Ramos (cell line): Measurements from ENCODE around the gene DHX32.
"Not testable (repeated sequence)": the region's sequence is repeated elsewhere in the genome, so short reads cannot be mapped to it uniquely, and the experiment has no call there.

Source experiments
- in situ Hi-C: fragments of 300-500 bp; cut with MboI; formaldehyde crosslinking; loops from one replicate; pipeline ENCODE4 v1.14.3; 2022; ENCODE audit warnings: low sequenced_read_pairs; ENCODE audit not compliant: unreplicated experiment

Gene DHX32

DNA sequence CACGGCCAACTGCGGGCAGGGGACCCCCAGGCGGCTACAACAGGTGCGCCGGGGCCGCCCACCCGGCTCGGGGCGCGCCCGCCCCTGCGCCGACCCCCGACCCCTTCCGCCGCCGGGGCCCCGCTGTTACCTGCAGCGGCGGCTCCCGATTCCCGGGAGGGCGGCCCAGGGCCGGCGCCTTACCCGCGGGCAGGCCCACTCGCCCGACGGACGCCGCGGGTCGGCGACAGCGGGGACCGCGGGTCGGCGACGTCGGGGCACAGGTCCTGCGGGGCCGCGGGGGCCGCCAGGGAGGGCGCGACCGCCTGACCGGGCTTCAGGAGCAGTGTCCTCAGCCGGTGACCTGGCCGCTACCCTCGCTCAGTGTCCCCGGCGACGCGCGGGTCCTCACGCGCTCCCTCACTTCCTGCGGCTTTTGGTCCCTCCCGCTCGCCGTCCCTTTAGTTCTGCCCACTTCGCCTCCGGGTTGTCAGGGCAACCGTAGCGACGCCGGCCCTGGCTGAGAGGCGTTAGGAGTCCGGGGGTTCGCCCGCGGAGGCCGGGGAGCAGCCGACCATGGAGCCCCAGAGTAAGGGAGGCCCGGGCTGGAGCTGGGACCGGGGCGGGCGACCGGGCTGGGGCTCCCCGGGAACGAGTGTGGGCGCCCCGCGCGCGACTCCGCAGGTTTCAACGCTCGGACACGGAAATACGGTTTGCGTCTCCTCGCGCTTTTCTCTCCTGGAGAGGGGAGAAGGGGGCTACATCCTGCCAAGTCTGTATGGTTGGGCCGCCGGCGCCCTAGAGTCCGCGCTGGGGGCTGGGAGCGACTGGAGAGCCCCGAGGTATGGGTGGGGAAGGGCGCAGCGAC lies 15.2 kb upstream of the DHX32 start, which contains the start of gene FANK1:
FANK1 (plus strand) TSS at position 477 of the 847 bp plus-strand sequence; CDS start at position 556, 79 bp downstream.
- in situ Hi-C loops: not testable (repeated sequence)

DNA sequence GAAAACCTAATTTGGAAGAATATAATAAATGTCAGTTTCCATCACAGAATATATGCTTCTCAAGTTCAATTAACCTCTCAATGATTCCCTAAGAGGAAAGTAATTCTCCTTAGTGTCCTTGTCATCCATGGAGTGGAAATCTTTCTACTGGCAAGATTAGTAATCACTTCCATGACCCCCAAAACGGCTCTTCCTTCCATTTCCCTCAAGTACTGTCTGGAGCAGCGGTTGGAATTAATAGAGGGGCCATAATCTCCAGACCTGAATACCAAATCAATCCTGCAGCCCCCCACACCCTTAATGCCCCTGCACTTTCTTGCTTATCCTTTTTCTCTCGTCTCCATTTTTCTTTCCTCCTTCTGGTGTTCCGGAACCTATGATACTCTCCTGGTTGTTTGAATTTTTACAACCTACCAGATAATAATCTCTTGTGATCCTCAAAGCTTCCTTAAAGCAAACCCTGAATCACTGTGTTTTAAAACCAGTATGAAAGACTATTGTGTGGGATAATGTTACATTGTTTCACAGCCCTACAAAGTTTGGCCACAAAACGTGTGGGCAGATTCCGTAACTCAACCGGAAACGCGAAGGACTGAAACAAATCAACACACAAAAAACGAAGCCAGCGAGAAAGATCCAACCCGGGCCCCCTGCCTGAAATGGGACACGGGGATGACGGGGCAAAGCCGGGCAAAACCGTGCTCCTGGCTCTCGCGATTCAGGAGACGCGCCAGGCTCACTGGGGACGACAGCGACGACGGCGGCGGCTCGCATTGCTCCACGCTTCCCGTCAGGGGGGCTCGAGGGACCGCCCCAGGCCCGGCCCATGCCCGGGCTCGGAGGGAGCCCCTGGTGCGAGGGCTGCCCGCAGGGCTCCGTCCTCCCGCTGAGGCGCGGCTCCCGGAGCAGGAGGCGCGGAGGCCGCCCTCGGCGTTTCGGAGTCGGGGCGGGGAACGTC lies 14.3 kb upstream of the DHX32 start:
- in situ Hi-C loops: not testable (repeated sequence)

DNA sequence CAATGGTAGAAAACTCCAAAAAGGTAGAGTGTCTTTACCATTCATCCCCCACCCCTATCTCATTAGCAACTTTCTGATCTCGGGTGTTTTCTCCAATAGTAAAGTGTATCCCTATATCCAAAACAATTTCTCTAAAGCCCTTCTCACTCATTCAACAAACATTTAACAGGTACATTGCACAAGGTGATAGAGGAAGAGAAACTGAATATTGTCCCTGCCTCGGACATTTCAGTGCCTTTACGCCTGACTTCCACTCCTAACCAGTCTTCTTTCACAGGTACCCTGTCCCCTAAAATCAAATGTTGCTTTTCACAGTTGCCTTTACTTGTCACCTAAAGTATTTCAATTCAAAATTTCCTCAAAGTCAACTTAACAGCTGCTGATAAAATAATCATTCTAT lies 13.1 kb upstream of the DHX32 start:
- in situ Hi-C loops: not testable (repeated sequence)

DNA sequence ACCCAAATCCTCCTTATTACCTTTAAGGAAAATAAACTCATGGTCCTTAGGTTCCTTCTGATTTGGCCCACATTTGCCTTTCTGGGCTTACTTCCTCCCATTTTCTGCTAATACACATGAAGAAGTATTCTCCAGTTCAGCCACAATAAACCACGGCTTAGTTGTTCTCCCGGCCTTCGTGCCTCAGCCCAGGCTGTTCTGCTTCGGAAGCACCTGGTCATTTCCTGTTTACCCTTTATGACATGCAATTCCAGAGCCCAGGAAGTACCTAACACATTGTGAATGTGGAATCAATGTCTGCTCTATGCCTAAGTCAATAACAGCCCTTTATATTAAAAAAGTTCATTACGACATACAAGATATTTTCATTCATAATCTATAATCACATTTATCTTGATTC lies 11.3 kb upstream of the DHX32 start:
- in situ Hi-C loops: not testable (repeated sequence)

DNA sequence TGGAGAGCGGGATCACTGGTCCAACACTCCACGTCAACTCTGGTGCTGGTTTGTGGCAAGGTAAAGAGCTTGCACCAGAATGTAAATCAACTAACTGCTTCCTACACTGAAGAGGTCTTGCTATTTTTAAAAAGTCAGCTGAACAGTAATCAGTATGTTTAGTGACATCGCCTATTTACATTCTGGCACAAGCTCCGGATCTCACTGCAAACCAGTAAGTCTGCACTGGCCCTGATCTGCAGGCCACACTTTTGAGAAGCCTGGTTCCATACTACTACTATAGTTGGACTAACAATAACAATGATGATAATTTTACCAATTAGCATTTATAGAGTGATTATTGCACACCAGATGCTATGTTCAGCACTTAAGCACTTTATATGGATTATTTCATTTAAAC lies 8.3 kb upstream of the DHX32 start:
- in situ Hi-C loops: not testable (repeated sequence)

DNA sequence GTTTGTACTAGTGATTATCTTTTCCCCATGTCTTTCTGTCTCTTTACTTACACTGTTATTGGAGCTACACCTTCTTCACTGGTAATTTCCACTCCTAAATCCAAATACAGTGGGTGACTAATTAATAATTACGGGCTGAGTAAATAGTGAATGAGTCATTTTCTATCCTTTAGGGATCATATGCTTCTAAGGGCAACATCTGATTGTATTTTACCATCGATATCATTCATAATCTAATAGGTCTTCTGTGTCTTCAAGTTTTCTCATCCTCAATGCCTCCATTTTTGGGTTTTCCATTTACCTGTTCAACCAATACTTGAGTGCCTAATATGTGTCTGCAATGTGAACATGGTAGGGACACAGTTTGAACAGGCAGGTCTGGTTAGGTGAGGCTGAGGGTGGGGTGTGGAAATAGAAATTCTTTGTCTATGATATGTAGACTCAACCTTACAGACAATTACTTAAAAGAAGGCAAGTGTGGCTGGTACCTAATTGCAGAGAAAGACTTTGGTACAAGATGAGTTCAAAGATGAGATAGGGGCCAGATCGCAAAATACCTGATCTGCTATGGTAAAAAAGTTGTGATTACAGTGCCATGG lies 5.9 kb upstream of the DHX32 start:
- in situ Hi-C loops: no loop called here

DNA sequence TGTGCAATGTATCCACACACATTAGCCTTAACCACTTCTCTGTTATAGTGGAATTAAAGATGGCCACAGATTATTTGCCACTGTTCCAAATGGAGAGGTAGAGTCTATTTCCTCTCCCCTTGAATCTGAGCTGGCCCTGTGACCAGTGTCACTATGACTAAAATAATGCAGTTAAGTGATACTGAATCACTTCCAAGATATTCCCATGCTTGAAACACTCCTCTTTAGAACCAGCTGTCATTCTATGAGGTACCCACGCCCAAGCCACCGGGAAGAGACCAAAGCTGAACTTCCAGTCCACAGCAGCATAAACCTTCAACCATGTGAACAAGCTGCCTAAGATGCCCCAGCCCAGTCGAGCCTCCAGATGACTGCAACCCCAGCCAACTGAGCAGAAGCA lies 2.1 kb upstream of the DHX32 start:
- in situ Hi-C loops: no loop called here

DNA sequence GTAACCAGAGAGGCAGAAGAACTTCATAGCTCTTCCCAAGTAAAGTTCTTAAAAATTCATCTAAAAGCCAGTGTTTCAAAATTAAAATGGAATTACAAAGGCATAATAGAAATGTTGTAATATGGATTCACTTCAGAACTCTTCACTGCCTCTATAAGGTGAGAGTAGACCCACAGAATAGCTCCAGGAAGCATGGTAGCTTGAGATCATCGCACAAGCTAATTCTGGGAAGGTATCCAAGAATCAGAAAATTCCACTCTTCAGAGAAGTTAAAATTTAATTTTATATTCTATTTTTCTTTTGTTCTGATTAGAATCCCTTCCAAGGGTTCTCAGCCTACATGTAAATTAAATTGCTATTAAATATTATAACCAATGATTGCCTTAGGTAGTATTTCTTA lies 1.5 kb upstream of the DHX32 start:
- in situ Hi-C loops: no loop called here

DNA sequence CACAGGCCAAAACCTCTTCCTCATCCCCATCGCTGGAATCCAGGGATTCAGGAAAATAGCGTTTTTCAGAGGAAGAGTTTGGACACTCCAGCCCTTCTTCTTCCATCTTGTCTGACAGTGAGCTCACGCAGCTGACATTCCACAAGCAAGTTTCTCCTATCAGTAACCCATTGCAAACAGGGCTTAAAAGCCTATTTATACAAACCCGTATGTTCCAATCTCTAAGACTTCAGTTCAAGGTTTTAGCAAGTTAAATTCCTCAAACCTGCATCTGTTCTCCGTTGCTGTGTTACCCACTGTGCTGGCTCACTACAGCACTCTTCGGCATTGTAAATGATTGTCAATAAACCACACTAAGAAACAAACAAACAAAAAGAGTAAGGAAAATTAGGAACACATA lies 373 bp downstream of the DHX32 start:
- in situ Hi-C loops: no loop called here

DNA sequence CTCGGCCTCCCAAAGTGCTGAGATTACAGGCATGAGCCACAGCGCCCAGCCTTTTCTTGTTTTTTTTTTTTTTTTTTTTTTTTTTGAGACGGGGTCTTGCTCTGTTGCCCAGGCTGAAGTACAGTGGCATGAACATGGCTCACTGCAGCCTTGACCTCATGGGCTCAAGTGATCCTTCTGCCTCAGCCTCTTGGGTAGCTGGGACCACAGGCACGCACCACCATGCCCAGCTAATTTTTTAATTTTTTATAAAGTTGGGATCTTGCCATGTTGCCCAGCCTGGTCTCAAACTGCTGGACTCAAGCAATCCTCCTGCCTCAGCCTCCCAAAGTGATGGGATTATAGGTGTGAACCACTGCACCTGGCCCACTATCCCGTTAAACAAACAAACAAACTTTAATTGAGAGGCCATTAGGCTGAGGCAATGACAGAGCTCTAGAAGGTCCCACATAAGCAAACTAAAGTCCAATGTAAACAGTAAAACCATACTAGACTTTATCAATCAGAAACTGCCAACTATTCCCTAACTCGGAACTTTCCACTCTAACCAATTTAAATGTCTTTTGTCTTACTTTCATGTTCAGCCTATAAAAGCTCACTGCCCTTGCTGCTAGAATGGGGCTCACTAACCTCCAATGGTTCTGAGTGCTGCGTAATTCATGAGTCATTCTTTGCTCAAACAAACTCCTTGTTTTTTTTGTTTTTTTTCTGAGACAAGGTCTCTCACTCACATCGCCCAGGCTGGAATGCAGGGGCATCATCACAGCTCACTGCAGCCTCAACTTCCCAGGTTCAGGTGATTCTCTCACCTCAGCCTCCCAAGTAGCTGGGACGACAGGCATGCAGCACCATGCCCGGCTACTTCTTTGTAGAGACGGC lies 1.9 kb downstream of the DHX32 start:
- in situ Hi-C loops: no loop called here

DNA sequence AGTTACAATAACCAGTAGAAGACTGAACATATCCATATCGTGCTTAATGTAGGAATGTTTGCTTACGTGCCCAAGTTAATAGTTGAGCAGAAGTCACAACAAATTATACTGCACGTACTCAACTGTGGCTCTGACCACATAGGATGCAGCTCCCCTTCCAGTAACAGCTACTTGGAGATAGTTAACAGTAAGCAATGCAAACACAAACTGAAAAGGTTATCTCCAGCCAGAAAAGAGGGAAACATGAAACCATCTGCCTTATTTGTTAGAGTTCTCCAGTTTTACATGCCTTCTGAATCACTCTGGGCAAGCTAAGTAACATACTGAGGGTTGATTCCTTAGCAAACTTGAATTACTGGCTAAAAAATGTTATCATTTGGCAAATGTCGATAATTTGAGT lies 9.8 kb downstream of the DHX32 start:
- in situ Hi-C loops: no loop called here

DNA sequence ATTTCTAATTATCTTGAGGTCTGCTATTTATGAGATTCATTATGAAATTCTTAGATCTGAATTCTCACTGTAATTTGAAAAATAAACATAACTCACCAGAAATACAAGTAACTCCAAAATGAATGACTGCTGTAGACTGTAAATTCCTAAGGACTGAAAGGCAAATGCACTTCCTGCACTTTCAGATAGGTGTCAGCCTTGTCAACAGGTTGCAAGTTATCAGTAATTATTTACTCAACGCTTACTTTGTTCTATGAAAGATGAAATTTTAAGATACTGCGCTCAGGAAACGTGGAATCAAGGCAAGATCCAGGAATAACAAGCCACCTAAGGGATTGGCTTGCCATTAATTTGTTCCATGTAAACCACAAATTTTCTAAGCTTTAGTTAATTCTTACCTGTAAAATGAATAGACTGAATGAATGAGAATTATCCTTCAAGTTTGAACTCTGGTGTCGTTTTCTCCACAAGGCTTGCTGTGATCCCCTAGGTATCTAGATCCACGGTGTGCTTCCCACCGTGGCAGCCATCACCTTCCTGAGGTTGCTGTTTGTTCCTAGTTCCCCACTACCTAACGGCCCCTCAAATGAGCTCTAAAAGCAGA lies 12.6 kb downstream of the DHX32 start:
- in situ Hi-C loops: no loop called here

DNA sequence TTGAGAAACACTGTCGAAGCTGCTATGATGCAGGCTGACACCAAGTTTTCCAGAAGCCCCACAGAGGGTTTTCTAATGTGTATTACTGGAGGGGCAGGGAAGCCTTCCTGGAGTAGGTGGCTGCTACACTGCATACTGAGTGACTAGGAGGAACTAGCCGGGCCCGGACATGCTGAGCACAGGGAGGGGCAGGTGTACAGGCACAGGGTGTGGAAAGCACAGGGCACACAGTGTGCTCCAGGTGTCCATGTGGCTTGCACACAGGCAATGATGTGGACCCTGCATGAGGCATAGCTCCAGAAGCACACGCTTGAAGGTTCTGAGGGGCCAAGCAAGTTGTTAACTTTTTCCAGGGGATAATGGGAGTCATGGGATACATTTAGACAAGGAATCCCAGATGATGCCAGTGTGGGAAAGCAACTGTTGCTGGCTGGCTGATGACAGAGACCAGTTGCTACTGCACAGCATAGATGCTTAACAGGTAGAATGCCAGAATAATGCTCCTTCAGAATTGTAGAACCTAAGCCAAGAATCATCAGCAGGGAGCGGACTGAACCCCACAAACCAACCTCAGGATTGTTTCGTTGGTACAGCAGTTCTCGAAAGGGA lies 14.6 kb downstream of the DHX32 start:
- in situ Hi-C loops: no loop called here

DNA sequence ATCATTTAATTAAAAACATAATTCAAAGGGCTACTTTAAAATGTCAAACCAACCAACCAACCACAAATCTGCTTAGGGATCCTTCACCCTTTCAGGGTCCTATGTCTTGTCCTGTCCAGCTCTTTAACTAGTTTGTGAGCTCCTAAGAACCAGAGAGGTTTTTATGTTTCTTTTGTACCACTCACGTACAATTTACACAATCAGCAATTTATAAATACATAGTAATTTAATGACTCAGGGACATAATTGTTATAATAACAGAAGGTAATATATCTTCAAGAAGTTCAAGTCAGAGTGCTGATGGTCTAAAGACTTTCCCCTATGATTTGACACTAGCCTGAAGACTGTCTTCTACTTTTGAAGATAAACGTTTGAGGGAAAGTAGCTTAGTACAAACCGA lies 16.0 kb downstream of the DHX32 start:
- in situ Hi-C loops: no loop called here

DNA sequence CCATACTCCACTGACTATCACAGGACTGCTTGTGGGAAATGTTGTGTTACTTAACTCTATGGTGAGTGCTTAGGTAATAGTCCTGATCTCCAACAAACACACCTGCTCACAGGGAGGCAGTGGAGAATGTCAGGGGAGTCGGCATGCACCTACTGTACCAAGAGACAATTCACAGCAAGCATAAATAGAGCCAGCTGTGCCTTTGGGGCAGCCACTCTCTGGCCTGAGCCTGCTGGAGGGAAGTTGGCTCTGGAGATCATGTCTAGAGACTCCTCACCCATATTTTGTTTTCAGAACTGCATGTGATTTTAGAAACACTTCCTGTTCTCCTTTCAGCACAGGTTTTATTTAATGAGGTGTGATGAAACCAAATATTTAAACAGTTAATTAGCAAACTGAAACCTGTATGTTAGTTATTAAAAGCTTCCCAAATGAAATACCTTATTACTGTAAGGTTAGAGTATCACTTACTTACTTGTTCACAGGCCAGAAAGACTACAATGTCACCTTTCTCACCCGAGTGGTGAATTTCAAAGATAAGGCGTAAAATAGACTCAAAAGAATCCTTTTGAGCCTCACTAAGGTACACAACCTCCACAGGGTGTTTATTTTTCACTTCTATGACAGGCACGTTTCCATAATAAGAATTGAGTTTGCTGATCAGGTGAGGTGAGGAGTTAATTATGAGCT lies 21.8 kb downstream of the DHX32 start:
- in situ Hi-C loops: no loop called here

DNA sequence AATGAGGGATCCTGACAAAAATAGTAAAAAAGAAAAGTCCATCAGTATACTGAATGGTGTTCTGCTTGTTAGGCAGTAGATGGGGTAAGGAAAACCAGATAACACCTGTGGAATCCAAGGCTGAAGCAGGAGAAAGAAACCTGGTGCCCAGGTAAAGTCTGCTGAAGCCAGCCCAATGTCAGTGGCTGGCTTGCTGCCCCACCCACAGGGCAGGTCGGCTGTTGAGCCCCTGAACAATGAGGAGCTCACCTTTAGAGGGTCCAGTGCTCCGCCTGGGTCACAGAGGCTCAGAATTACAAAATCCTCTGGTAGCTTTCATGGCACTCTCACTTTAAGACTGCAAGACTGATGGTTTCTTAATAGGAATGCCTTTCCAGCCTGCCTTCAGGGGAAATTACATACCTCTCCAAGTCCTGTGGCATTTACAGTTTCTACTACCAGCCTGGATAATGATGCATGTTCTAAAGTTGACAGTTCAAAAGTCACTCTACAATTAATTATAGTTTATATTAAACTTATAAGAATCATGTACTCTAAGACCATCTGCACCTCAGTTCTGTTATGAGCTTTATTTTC lies 23.8 kb downstream of the DHX32 start:
- in situ Hi-C loops: no loop called here

DNA sequence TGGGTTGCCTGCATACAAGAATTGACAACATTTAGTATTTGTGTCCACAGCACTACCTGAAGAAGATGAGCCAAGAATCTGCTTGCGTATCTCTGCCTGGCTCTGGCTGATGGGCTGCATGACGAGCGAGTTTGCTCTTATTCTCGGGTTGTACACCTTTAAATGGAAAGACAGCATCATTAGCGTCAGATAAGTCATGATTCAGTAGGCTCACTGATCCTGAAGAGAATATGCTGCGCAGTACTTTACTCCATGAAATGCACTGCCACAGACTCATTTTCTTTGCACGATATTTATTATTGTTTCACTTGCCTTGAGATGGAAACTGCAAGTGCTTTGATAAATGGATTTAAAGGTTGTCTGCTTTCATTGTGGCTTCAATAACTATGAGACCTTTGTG lies 28.6 kb downstream of the DHX32 start:
- in situ Hi-C loops: no loop called here
